IPS-11a (cell line): ENCODE data around the gene RAB7A.

Experiments used
- H3K4me3 ChIP-seq: one replicate; pipeline ENCODE4 v1.5.1; 2013; ENCODE audit warnings: low read depth, low read length, control low read depth

The RAB7A gene

DNA sequence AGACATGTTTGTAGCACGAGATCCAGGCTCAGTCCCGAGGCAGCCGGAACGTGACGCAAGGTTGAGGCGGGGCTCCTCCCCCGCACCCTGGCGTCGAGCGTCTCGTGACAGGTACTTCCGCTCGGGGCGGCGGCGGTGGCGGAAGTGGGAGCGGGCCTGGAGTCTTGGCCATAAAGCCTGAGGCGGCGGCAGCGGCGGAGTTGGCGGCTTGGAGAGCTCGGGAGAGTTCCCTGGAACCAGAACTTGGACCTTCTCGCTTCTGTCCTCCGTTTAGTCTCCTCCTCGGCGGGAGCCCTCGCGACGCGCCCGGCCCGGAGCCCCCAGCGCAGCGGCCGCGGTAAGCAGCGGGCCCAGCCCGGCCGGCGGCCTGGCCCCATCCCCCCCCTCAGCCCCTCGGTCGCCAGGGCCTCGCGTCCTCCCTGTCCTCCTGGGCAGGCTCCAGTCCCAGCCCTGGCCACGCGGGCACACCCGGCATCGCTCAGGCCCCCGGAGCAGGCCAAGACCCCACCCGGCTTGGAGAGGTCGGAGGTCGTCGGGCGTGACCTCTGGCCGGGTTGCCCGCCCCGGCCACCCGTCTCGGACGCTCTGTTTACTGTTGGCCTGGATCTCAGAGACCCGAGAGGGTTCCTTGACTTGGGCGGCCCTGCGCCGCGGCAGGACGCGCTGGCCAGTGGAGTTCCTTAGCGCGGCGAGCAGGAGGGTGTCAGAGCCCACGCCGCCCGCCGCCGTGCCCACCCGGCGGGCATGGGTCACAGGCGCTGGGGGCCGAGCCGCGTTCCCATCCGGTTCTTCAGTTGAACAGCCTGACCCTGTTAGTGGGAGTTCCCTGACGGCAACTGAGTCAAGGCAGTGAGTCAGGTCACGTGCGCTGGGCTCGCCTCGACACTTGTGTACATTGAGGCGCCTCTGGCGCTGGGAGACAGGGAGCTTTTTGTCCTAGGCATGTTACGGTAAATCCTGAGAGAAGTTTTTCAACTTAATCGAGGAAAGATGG, at the start of gene RAB7A:
RAB7A (plus strand) TSS at position 161 of the 994 bp plus-strand sequence. CDS start 69,185 bp downstream, outside the sequence.
- peak within 1 kb of the TSS; percentile 87 for H3K4me3 ChIP-seq

DNA sequence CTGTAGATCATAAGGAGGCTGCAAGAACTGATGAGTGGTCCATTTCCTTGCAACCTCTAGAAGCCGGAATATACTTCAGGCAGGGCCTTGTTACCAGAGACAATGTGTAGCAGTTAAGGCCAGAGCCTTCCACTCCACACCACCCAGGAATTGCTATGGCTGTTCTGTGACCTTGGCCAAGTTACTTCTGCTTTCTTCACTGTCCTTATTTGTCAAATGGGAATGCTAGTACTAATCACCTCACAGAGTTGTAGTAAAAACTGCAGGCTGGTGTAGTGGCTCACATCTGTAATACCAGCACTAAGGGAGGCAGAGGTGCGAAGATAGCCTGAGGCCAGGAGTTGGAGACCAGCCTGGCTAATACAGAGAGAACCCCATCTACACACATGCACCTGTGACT, 46.6 kb upstream of the RAB7A start:
- H3K4me3 ChIP-seq = no peak overlapping the region

DNA sequence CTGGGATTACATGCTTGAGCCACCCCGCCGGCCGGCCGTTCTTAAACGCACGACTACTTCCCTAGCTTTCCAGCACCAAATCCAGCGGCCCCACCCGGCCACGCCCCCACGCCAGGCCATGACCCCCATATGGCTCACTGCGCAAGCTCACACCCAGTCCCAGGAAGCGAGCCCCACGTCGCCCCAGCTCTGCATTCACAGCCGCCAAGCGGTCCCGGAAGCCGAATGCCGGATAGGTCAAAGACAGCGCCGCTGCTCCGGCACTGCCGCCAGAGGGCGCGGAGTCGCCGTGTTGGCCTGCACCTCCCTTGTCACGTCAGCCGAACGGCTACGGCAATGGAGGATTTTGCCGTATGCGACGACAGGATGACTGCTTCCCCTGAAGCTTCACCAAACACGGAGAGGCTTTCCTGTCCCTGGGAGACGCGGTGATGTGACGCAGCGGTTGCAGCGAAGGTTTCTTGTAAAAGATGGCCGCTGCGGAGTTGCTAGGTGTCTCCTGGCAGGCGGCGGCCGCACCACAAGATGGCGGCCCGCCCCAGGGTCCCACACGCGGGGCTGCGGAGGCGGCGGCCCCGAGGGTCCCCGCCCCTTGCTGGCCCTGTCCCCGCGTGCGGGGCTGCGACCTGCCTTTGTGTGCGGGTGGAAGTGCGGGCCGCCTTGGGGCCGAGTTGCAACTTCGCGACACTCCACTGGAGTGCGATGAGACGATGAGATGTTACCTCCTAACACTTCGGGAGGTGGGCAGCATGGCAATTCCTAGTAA, 45.2 kb upstream of the RAB7A start:
- H3K4me3 ChIP-seq = peak overlapping the region; percentile 71

DNA sequence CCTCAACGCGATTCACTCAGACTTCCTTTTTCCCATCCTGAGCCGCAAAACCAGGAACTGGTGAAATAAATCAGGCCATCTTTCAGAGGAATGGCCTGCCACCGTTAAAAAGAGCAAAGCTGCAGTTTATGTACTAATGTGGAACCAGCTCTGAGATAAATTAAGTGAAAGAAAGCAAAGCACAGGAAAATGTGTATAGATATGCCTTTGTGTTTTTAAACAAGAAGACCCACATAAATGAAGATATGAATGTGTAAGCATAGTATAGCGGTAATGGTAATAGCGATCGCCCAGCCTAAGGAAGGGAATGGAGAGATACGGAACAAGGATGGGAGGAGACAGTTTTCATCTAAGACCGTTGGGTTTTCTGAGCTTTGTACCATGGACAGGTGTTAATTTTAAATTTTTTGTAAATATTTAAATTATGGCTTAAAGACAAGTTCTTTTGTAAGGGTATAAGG, 44.6 kb upstream of the RAB7A start:
- peak overlapping the region; percentile 71 for H3K4me3 ChIP-seq

DNA sequence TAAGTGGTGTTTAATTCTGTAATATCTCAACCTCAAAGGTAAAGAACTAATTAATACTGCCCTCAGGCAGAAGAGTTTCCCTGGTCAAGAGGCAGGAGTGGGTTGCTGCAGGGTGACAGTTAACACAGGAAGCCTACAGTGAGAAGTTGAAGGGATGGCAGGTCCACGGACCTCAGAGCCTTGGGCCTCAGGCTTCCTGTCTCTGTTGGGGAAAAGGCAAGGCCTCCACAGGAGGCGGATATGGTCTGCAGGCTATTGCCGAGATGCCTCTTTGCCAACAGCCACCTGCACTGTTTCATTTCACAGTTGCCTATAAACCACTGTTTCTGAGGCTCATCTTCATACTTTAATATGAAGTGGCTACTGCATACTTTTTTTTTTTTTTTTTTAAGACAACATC, 42.0 kb upstream of the RAB7A start:
- no peak overlapping the region for H3K4me3 ChIP-seq

DNA sequence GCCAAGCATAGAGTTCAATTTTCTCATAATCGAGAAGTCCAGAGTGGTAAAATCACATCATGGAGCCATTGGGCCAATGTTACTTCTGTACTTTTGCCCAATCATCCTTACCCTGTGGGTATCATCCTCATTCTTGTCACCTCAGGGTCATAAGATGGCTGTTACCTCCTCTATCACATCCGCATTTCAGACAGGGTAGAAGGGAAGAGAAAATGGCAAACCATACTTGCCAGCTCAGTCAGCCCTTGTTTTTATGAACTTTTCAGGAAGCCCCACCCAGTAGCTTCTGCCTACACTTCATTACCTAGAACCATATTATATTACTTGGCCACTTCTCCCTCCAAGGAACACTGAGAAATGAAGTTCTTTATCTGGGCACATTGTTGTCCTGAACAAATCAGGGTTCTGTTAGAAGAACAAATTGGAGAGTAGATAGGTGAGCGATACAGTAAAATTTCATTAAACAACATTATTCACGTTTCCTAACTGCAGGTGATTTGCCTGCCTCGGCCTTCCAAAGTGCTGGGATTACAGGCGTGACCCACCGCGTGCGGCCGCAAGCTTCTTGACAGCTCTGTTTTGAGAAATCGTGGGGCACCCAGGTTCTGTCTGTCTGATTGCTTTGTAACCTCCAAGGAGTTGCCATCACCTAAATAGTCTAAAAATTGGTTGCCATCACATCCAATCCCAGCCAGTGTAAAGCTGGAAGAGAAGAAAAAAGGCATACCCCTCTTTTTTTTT, 40.8 kb upstream of the RAB7A start:
- H3K4me3 ChIP-seq = no peak overlapping the region

DNA sequence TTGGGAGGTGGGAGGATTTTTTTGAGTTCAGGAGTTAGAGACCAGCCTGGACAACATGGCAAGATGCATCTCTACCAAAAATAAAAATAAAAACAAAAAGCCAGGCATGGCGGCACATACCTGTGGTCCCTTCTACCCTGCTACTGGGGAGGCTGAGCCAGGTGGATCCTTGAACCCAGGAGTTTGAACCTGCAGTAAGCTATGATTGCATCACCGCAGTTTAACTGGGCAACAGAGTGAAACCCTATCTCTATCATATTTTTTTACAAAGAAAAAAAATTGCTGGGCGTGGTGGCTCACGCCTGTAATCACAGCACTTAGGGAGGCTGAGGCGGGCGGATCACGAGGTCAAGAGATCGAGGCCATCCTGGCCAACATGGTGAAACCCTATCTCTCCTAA, 39.5 kb upstream of the RAB7A start:
- no peak overlapping the region for H3K4me3 ChIP-seq

DNA sequence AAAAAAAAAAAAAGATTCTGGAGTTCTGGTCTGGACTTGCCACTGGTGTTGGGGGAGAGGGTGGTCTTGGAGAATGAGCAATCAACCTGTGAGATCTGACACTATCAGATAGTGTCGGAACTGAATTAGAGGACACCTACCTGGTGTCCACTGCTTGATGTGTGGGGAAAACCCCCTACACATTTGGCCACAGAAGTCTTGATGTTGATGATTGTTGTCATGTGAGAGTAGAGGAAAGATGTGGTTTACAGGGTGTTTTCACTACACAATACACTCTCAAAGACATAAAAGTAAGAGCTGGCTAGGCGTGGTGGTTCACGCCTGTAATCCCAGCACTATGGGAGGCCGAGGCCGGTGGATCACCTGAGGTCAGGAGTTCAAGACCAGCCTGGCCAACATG, 36.9 kb upstream of the RAB7A start:
- no peak overlapping the region for H3K4me3 ChIP-seq

DNA sequence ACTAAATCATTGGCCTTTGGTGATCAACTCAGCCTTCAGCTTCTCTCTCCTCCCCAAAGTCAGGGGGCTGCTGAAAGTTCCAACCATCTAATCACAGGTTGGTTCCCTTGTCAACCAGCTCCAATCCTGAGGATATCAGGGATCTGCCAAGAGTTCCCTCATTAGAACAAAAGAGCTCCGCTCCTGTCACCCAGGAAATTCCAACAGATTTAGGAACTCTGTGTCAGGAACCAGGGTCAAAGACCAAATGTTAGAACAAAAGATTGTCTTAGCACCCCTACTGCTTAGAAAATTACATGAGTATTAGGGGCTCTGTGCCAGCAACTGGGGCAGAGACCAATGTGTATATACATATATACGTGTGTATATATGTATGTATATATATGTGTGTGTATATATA, 32.3 kb upstream of the RAB7A start:
- no peak overlapping the region for H3K4me3 ChIP-seq

DNA sequence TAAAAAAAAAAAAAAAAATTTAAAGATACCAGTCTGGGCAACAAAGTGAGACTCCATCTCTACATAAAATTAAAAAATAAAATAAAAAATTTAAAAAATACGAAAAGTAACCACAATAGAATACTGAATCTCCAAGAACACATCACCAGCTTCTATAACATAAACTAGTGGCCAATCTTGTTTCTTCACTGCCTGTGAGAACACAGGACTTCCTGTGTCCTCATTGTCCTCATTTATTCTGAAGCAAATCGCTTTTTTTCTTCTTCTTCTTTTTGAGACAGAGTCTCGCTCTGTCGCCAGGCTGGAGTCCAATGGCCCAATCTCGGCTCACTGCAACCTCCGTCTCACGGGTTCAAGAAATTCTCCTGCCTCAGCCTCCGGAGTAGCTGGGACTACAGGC, 28.6 kb upstream of the RAB7A start:
- no peak overlapping the region for H3K4me3 ChIP-seq

DNA sequence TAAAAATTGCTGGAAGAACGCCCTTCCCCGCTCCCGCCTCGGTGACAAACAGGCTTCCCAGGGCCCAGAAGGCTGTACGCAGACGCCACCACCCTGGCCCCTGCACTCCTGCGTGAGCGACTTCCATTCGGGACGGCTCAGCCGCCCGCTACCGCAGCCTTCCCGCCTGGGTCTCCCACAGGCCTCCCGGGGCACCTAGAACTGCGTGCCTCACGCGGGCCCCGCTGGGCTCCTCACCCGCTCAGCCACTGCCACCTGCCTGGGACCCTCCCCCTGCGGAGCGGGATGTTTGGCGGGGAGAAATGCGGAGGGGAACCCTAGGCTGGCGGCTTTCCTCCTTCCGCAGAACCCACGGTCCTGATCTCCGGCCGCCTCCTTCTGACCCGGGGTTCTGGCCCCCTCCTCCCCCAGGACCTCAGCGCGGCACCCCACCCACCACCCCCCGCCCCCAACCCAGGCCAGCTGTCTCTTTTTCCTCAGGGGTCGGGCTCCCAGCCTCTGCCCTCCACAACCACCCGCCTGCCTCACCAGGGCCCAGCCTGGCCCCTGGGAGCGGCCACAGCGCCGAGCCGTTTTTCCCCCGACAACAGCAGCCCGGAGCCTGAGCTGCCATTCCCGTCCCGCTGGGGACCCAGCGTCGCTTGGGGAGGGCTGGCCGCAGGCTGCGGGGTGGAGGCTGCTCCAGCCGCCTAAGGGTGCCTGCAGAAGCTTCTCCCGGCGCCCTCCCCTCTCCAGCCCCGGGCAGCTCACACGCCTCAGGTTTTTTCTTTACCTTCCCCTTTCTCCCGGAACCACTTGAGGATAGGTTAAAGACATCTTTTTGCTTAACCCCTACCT, 27.6 kb upstream of the RAB7A start:
- H3K4me3 ChIP-seq = peak overlapping the region; percentile 40

DNA sequence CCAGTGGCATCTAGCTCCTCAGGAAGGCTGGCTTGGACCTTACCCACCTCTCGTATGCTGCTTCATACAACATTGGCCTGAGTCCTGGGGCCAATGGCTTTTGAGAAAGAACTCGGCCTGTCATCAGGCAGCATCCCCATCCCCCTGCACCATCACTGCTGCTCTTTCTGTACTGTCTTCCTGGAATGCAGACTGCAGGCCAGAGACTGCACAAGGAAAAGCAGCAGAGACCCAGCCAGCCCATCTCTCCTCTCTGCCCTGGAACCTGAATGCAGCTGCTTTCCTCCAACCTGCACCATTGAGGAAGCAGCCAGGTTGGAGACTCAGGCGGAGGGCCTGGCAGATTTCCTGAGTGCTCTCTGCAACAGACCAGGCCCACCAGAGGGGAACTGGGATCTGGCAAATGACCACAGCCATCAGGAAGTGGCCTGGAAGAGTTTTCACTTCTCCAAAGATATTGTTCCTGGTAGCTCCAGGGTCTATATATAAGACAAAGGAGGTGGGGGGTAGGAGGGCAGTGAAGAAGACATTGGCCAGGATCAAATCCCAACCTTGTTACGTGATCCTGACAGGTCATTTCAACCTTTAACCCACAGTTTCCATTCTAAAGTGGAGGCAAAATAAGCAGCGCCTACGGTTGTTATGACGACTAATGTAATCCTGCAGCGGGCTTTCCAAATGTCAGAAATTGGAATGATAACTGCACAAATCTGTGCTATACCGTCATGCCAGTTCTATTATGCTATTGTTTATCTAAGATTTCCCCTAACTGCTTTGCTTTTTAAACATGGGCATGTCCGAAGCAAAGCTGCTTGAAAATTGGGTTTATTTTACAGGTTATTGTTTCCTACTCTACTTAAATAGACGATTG, 24.4 kb upstream of the RAB7A start:
- H3K4me3 ChIP-seq = no peak overlapping the region

DNA sequence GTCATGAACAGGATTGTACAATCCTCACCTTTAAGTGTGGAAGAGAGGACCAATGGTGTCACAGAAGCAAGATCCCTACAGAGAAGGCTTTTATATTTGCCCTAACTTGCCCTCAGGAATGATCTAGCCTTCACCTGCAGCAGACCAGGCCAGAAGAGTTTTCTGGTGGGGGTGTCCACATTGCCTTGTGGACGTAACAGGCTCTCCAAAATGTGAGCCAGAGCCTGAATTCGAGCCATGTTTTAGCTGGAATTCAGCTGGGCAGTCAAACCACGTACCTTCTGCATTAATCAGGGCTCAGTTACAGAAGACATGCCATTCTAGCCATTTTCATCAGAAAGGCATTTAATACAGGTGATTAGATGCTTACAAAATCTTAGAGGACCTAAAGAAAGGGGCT, 23.6 kb upstream of the RAB7A start:
- H3K4me3 ChIP-seq = no peak overlapping the region

DNA sequence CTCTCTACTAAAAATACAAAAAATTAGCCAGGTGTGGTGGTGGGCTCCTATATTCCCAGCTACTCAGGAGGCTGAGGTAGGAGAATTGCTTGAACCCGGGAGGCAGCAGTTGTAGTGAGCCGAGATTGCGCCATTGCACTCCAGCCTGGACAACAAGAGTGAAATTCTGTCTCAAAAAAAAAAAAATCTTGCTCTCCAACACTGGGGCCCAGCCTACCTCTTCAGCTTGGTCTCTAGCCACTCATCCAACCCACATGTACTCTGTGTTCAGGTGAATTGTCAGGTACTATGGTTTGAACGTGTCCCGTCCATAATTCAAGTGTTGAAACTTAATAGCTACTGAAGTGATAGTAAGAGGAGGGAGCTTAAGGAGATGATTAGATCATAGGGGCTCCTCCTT, 22.4 kb upstream of the RAB7A start:
- H3K4me3 ChIP-seq = no peak overlapping the region

DNA sequence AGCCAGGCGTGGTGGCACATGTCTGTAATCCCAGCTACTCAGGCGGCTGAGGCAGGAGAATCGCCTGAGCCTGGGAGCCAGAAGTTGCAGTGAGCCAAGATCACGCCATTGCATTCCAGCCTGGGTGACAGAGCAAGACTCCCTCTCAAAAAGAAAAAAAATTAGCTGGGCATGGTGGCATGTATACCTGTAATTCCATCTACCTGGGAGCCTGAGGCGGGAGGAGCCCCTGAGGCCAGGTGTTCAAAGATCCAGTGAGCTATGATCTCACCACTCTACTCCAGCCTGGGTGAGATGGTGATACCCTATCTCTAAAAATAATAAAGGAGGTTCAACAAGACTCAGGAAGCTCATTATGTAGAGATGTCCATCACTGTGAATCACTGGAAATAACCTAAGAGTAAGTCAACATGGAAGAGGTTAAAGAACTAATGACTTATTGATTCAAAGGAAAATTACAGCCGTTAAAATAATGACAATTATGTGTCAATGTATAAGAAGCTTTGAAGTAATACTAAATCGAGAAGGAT, 19.8 kb upstream of the RAB7A start:
- no peak overlapping the region for H3K4me3 ChIP-seq

DNA sequence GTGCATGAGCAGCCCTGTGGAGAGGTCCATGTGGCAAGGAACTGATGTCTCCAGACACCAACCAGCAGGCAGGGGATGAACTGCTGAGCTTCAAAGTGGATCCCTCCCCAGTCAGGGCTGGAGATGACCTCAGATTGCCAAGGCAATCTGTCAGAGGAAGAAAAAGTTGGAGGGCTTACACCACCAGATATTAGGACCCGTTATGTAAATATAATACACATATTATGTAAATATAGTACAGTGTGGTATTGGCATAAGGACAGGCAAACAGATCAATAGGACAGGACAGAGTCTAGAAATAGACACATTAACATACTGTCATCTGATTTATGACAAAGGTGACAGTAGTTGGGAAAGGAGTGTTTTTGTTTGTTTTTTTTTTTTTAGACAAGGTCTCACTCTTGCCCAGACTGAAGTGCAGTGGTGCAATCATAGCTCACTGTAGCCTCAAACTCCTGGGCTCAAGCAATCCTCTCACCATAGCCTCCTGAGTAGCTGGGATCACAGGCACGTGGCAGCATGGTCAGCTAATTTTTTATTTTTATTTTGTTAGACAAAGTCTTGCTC, 18.0 kb upstream of the RAB7A start:
- no peak overlapping the region for H3K4me3 ChIP-seq

DNA sequence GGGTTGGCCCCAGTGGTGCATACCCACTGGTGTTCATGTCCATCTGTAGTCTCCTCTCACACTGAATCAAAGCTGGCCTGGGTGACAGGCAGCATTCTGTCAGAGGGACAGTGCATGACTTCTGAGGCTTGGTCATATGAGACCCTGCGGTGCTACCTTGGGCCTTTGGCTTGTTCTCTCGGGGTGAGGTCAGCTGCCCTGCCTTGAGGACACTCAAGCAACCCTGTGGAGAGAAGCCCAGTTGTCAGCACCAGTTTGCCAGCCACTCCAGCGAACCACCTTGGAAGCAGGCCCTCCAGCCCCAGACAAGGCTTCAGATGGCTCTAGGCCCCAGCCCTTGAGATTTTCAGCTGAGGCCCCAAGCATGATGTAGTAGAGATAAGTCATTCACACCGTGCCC, 16.9 kb upstream of the RAB7A start:
- no peak overlapping the region for H3K4me3 ChIP-seq

DNA sequence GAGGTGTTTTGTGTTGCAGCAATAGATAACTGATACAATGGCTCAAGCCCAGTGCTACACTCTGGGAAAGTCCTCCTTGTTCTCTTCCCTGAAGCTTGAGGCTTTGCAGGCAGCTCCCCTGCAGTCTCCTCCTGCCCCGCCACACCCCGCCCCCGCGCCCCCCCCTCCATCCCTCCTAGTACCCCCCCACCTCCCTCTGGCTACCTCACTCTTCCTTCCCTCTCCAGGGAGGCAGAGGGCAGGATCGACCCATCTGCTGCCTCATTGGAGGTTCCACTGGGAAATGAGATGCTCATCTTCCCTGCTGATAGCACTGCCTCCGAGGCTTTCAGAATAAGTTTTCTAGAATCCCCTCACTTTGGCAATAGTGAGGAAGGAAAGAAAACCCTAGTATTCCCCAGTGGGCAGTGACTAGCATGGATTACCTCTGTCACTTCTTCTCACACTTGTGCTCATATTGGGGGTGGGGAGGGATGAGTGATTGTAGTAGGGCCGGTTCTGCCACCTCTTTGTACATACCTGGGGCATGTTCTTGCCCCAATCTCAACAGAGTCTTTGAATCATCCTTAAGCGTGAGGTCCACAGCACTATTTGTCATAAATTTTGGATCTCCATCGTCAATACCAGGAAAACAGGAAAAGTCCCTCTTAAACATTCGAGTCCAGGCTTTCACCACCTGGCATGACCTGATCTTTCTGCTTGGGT, 16.3 kb upstream of the RAB7A start:
- H3K4me3 ChIP-seq = no peak overlapping the region
